Measurements from ENCODE around the gene SIRPB2. TPM values are rescaled to one million over a fixed set of nuclear protein-coding genes. Genes with fewer than 3 reads are reported as not detected.

SIRPB2 gene
- total RNA-seq, 1 donor from 2014 or later, result not detected

DNA sequence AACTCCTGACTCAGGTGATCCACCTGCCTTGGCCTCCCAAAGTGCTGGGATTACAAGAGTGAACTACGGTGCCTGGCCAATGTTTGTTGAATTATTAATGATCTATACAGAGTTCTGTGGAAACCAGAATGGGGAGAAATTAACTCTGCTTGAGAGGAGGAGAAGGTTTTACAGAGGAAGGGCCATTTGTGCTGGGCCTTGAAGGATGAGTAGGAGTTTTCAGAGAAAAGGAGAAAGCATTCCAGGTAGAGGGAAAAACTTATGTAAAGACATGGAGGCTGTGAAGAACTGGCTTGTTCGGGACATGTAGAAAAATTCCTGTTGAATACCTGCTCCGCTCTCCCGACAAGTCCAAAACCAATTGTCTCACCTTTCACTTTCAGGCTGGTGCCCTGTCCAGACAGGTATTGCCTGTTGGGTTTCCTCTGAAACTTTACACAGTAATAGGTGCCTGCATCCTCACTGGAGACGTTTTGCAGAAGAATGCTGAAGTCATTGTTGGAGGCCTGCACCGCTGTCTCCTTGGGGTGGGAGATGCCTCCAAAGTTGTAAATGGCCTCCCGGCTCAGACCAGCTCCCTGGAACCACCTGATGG is 13.2 kb downstream of the SIRPB2 start:
- Mint-ChIP-seq H3K9me3 (no peaks in the 10 kb centered on the region), H3K27me3 (peaks cover 4% of the 10 kb centered on the region), H3K4me1 (peaks cover 5% of the 10 kb centered on the region), H3K27ac (no peak overlapping the region), H3K36me3 (ENCODE audit: low read depth) (no peaks in the 10 kb centered on the region), H3K4me3 (no peak overlapping the region)
- ChIA-PET POLR2A (no interaction called here), CTCF (no interaction called here)
- DNase-seq (no peak), ATAC-seq (ENCODE audit: low read depth) (no peak)
- TF ChIP-seq, protein P1, sequence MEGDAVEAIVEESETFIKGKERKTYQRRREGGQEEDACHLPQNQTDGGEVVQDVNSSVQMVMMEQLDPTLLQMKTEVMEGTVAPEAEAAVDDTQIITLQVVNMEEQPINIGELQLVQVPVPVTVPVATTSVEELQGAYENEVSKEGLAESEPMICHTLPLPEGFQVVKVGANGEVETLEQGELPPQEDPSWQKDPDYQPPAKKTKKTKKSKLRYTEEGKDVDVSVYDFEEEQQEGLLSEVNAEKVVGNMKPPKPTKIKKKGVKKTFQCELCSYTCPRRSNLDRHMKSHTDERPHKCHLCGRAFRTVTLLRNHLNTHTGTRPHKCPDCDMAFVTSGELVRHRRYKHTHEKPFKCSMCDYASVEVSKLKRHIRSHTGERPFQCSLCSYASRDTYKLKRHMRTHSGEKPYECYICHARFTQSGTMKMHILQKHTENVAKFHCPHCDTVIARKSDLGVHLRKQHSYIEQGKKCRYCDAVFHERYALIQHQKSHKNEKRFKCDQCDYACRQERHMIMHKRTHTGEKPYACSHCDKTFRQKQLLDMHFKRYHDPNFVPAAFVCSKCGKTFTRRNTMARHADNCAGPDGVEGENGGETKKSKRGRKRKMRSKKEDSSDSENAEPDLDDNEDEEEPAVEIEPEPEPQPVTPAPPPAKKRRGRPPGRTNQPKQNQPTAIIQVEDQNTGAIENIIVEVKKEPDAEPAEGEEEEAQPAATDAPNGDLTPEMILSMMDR (IDR thresholded peaks at IDR 0.05), result no peak
- intact Hi-C loops (cut with micrococcal nuclease), result no loop called here

DNA sequence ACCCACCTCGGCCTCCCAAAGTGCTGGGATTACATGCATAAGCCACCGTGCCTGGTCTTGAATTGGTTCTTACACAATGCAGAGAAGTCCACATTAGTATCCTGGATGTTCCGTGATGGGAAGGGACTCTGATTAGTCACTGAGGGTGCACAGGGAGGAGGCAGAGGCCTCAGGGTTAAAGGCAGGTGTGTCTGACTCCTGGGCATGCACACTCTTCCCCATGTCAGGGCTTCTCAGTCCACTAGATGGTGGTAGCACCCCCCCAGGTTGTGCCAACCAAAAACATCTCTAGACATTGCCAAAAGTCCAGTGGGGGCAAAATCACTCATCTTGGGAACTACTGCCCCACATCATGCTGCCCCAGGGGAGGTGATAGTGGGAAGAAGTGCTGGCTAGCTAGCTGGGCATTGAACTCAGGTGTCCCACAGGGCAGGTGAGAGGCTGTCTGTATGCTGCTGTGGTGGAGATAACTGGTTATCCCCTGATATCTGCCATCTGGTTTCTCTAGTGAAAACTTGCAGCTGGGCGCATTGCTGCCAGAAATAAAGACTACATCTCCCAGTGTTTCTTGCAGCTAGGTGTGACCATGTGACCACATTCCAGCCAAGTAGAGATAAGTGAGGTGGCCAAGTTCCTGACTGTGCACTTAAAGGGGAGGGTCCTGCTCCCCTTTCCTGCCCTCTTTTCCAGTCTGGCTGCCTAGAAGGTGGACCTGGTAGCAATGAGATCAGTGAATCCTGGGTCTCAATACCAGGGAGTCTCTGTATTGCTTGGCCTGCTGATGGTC is 16.2 kb downstream of the SIRPB2 start:
- no peaks in the 10 kb centered on the region for H3K27me3 Mint-ChIP-seq
- H3K27ac Mint-ChIP-seq, result no peak overlapping the region
- peaks cover 28% of the 10 kb centered on the region for H3K4me1 Mint-ChIP-seq
- ChIA-PET CTCF (interaction anchor here (4.1 kb wide), 1 partner anchor 29 kb away, joined by 19 read pairs; no protein-coding TSS in a partner anchor), POLR2A (no interaction called here)
- TF ChIP-seq, protein P1 (IDR thresholded peaks at IDR 0.05), result no peak
- H3K4me3 Mint-ChIP-seq, result no peak overlapping the region
- no peak for ATAC-seq (ENCODE audit: low read depth)
- H3K36me3 Mint-ChIP-seq (ENCODE audit: low read depth), result no peaks in the 10 kb centered on the region
- intact Hi-C loops (cut with micrococcal nuclease), result no loop called here
- DNase-seq, result no peak
- no peaks in the 10 kb centered on the region for H3K9me3 Mint-ChIP-seq

GRCh38 chr20:1474325-1474724 is 16.9 kb downstream of the SIRPB2 start:
- no peak overlapping the region for H3K4me3 Mint-ChIP-seq
- POLR2A ChIA-PET, result no interaction called here
- H3K36me3 Mint-ChIP-seq (ENCODE audit: low read depth), result no peaks in the 10 kb centered on the region
- DNase-seq, result no peak
- H3K27ac Mint-ChIP-seq, result no peak overlapping the region
- intact Hi-C loops (cut with micrococcal nuclease), result no loop called here
- no peaks in the 10 kb centered on the region for H3K27me3 Mint-ChIP-seq
- TF ChIP-seq, protein P1 (IDR thresholded peaks at IDR 0.05), result no peak
- peaks cover 35% of the 10 kb centered on the region for H3K4me1 Mint-ChIP-seq
- no peak for ATAC-seq (ENCODE audit: low read depth)
- no peaks in the 10 kb centered on the region for H3K9me3 Mint-ChIP-seq
- CTCF ChIA-PET, result interaction anchor here (4.1 kb wide), 1 partner anchor 29 kb away, joined by 19 read pairs; no protein-coding TSS in a partner anchor

- TF ChIP-seq, protein P1 (IDR thresholded peaks at IDR 0.05), result no peak
- H3K36me3 Mint-ChIP-seq (ENCODE audit: low read depth), result no peaks in the 10 kb centered on the region
- peaks cover 43% of the 10 kb centered on the region for H3K4me1 Mint-ChIP-seq
- peak overlapping the region; percentile 62 for H3K27ac Mint-ChIP-seq
- no peak overlapping the region for H3K4me3 Mint-ChIP-seq
- ATAC-seq (ENCODE audit: low read depth) (no peak), DNase-seq (no peak)
- ChIA-PET CTCF (interaction anchor here (4.1 kb wide), 1 partner anchor 30 kb away, joined by 19 read pairs; no protein-coding TSS in a partner anchor), POLR2A (interaction anchor here (0.7 kb wide), 1 partner anchor 30 kb away, joined by 3 read pairs; no protein-coding TSS in a partner anchor)
- H3K9me3 Mint-ChIP-seq, result no peaks in the 10 kb centered on the region
- intact Hi-C loops (cut with micrococcal nuclease), result no loop called here
- no peaks in the 10 kb centered on the region for H3K27me3 Mint-ChIP-seq
Measured at GRCh38 chr20:1473246-1474220, 17.7 kb downstream of the SIRPB2 start.

Data from activated B cell treated with CpG ODN at 0.5 μM for 24 hours (primary cell).